ENCODE measurements around the gene LRP6. TPM values are rescaled to one million over a fixed set of nuclear protein-coding genes. Genes with fewer than 3 reads are reported as not detected.
A peak's percentile ranks its signal among the peaks of the same experiment; 100 is the strongest.
"Not testable (repeated sequence)": the region's sequence is repeated elsewhere in the genome, so short reads cannot be mapped to it uniquely, and the experiment has no call there.

Gene LRP6
- total RNA-seq, 2 donors from 2014 or later = 23.1 to 26.7 TPM

DNA sequence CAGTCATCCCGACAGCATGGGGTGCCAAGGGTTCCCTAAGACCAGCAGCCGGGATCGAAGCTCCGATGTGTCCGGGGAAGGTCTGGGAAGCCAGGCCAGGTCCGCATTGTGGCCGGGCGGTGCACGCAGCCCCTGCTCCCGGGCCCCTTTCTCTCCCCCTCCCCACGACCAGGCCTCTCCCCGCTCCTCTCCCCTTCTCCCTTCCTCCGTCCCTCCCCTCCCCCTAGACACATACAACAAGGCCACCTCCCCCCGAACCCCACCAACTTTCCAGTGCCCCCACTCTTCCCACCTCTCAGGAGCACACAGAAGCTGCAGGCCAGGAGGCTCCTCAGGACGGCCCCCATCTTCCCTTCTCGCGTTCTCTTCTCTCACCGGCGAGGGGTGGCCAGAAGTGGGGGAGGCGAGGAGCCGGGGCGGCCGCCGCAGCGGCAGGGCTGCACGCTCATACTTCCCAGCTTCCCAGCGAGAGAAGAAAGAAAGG is 413 bp downstream of the LRP6 start:
- peak in 2 of 4 donors; percentile 24 to 37 for DNase-seq
- TF ChIP-seq, protein P1, sequence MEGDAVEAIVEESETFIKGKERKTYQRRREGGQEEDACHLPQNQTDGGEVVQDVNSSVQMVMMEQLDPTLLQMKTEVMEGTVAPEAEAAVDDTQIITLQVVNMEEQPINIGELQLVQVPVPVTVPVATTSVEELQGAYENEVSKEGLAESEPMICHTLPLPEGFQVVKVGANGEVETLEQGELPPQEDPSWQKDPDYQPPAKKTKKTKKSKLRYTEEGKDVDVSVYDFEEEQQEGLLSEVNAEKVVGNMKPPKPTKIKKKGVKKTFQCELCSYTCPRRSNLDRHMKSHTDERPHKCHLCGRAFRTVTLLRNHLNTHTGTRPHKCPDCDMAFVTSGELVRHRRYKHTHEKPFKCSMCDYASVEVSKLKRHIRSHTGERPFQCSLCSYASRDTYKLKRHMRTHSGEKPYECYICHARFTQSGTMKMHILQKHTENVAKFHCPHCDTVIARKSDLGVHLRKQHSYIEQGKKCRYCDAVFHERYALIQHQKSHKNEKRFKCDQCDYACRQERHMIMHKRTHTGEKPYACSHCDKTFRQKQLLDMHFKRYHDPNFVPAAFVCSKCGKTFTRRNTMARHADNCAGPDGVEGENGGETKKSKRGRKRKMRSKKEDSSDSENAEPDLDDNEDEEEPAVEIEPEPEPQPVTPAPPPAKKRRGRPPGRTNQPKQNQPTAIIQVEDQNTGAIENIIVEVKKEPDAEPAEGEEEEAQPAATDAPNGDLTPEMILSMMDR (IDR thresholded peaks at IDR 0.05) = no peak
- TF ChIP-seq POLR2A (IDR thresholded peaks at IDR 0.05) = no peak

DNA sequence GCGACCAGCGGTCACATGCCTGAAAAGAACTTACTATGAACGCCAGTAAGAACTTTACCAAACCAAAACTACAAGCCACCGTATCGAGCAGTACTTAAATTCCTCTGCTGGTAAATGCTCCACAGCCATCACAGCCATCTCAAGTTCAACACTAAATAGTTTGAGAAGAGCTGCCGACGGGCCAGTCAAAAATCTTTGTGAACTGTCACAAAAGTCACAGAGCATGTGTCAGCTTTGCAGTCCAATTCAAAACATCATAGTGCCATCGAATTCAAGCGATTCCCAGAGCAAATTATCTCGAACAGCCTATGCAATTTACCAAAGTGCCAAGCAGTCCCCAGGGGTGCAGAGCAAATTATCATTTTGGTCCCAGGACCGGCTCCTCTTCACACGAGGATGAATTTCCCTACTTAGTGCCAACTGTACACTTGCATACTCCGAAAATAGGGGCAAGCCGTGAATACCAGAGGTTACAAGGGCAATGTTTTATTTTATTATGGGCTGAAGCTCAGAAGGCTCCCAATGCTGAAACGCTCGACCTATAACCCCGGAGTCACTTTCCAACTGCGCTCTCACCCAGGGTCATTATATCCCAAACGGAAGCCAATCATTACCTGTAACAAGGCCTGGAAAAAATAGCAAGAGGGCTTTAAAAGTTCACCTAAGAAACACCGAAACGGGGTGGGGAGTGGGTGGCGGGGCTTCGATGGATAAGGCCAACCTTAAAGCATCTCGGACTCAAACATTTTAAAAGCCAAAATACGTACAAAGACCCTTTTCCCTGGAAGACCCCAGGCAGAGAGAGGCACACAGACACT is 1.1 kb downstream of the LRP6 start:
- no peaks in the 10 kb centered on the region for H3K9me3 ChIP-seq
- 1% methylated on average over 25 of the region's 25 CpGs for WGBS, 2 donors
- peak overlapping the region; percentile 98 to 99 (median 99) for H3K27ac ChIP-seq
- H3K27me3 ChIP-seq = no peaks in the 10 kb centered on the region
- peak in 1 of 3 donors; percentile 14 for TF ChIP-seq POLR2A (IDR thresholded peaks at IDR 0.05)
- TF ChIP-seq, protein P1 (IDR thresholded peaks at IDR 0.05) = no peak
- intact Hi-C loops (cut with DNase I) = no loop called here
- DNase-seq (peak in 2 of 4 donors; percentile 15 to 23), ATAC-seq (no peak)
- no peaks in the 10 kb centered on the region for H3K36me3 ChIP-seq (replicated peaks in 1 of 2; ENCODE audit: insufficient read depth in 1 of 2, low read depth in 2 of 2)
- H3K4me3 ChIP-seq = peak overlapping the region; percentile 63 to 77
- peaks cover 26% of the 10 kb centered on the region for H3K4me1 ChIP-seq

More for the DNA sequence above, 413 bp downstream of the LRP6 start:
- no peaks in the 10 kb centered on the region for H3K27me3 ChIP-seq
- H3K4me3 ChIP-seq = peak overlapping the region; percentile 63 to 77
- H3K9me3 ChIP-seq = no peaks in the 10 kb centered on the region
- H3K4me1 ChIP-seq = peaks cover 26% of the 10 kb centered on the region
- intact Hi-C loops (cut with DNase I) = no loop called here
- ATAC-seq = peak; percentile 9
- 1 to 3% methylated on average over 14 to 26 of the region's 27 CpGs for WGBS, 2 donors
- peak overlapping the region; percentile 98 to 99 (median 99) for H3K27ac ChIP-seq
- H3K36me3 ChIP-seq (replicated peaks in 1 of 2; ENCODE audit: insufficient read depth in 1 of 2, low read depth in 2 of 2) = no peaks in the 10 kb centered on the region

DNA sequence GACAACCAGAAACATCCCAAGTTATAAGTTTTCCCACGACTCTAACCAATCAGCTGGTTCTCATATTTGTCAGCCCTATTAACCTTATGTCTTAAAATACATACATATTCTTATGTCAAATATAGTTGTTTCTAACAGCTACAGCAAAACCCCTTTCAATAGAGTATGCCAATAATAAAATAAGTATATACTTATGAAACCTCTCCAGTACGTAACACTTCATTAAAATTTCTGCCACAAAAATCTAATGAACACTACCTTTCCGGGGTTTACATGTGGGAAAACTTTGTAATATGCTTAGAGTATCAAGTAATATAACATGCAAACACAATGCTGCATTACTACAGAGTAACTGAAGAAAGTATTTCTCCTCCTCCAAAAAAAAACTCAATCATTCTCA is 1.8 kb downstream of the LRP6 start:
- no peaks in the 10 kb centered on the region for H3K9me3 ChIP-seq
- no peak for ATAC-seq
- H3K4me1 ChIP-seq = peaks cover 26% of the 10 kb centered on the region
- peak overlapping the region; percentile 63 to 77 for H3K4me3 ChIP-seq
- no peaks in the 10 kb centered on the region for H3K27me3 ChIP-seq
- TF ChIP-seq, protein P1 (IDR thresholded peaks at IDR 0.05) = no peak
- no peak for TF ChIP-seq POLR2A (IDR thresholded peaks at IDR 0.05)
- intact Hi-C loops (cut with DNase I) = no loop called here
- no peaks in the 10 kb centered on the region for H3K36me3 ChIP-seq (replicated peaks in 1 of 2; ENCODE audit: insufficient read depth in 1 of 2, low read depth in 2 of 2)
- DNase-seq = no peak
- H3K27ac ChIP-seq = peak overlapping the region; percentile 98 to 99 (median 99)
- 13 to 17% methylated on average over 3 of the region's 3 CpGs for WGBS, 2 donors

DNA sequence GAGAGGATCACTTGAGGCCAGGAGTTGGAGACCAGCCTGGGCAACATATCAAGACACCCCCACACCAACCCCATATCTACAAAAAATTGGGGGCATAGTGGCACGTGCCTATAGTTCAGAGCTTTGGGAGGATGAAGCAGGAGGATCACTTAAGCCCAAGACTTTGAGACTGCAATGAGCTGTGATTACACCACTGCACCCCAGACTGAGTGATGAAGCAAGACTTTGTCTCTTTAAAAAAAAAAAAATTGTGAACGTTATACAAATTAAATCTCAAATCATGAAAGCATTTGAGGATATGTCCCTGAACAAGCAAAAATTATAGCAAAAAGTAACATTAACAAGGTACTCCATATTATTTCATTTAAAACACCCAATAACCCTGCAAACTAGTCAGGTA is 2.9 kb downstream of the LRP6 start:
- intact Hi-C loops (cut with DNase I) = no loop called here
- peak overlapping the region in 1 of 4 donors; percentile 98 for H3K27ac ChIP-seq
- H3K4me1 ChIP-seq = peaks cover 26% of the 10 kb centered on the region
- no peak for DNase-seq
- H3K9me3 ChIP-seq = no peaks in the 10 kb centered on the region
- no peak for ATAC-seq
- no peak for TF ChIP-seq POLR2A (IDR thresholded peaks at IDR 0.05)
- TF ChIP-seq, protein P1 (IDR thresholded peaks at IDR 0.05) = no peak
- H3K27me3 ChIP-seq = no peaks in the 10 kb centered on the region
- H3K4me3 ChIP-seq = no peak overlapping the region
- WGBS, 2 donors = 17 to 26% methylated on average over 2 of the region's 2 CpGs
- no peaks in the 10 kb centered on the region for H3K36me3 ChIP-seq (replicated peaks in 1 of 2; ENCODE audit: insufficient read depth in 1 of 2, low read depth in 2 of 2)

DNA sequence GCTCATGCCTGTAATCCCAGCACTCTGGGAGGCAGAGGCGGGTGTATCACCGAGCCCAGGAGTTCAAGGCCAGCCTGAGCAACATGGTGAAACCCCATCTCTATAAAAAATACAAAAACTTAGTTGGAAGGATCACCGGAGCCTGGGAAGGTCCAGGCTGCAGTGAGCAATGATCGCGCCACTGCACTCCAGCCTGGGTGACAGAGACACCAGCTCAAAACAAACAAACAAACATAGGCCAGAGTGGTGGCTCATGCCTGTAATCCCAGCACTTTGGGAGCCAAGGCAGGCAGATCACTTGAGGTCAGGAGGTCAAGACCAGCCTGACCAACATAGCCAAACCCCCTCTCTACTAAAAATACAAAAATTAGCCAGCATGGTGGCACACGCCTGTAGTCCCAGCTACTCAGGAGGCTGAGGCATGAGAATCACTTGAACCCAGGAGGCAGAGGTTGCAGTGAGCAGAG is 10.5 kb downstream of the LRP6 start:
- H3K27ac ChIP-seq; DNase-seq; H3K4me3 ChIP-seq; H3K36me3 ChIP-seq (replicated peaks in 1 of 2; ENCODE audit: insufficient read depth in 1 of 2, low read depth in 2 of 2); ATAC-seq; intact Hi-C loops (cut with DNase I); H3K27me3 ChIP-seq; H3K9me3 ChIP-seq: not testable (repeated sequence)
- peaks cover 27% of the 10 kb centered on the region for H3K4me1 ChIP-seq
- 87 to 91% methylated on average over 6 of the region's 6 CpGs for WGBS, 2 donors
